CD4-positive, alpha-beta T cell (primary cell): ENCODE measurements around the gene NGRN. TPM values are rescaled to one million over a fixed set of nuclear protein-coding genes. Genes with fewer than 3 reads are reported as not detected.
A peak's percentile ranks its signal among the peaks of the same experiment; 100 is the strongest.

ENCODE experiments used
- ATAC-seq: fragments of 200-7000 bp; cut with Tn5 transposase; one replicate; pipeline ENCODE4 v1.10.0; 2022; ENCODE audit warnings: mild to moderate bottlenecking; ENCODE audit not compliant: poor library complexity
- CTCF ChIA-PET: fragments of 350-600 bp; sonication (Branson Sonifier 250); formaldehyde crosslinking; loops from one replicate; lab custom pipeline; 2021; ENCODE audit warnings: antibody characterized with exemption, inconsistent platforms; lab: Charles Lee
- POLR2A ChIA-PET: fragments of 350-600 bp; sonication (Branson Sonifier 250); formaldehyde crosslinking; loops from one replicate; lab custom pipeline; 2021; ENCODE audit warnings: antibody characterized with exemption, inconsistent platforms; lab: Charles Lee
- DNase-seq, 14 experiments: peaks; one replicate each; pipeline ENCODE4 v3.0.0-alpha.2; 2013 to 2020; ENCODE audit warnings: mixed read lengths in 2 of 14
- H3K27ac ChIP-seq, 2 donors: one replicate each; pipeline versions ENCODE4 v1.5.1 to v1.7.0; 2013; ENCODE audit warnings: low read length in 2 of 2, low read depth in 1 of 2, mild to moderate bottlenecking in 1 of 2
- H3K27me3 ChIP-seq, 2 experiments: 1 replicate in 1 of 2; 2 replicates in 1 of 2; pipeline versions ENCODE4 v1.6.1 to v1.7.0; 2013; ENCODE audit warnings: low read length in 2 of 2, control low read depth in 1 of 2, mild to moderate bottlenecking in 1 of 2, moderate library complexity in 1 of 2; ENCODE audit not compliant: insufficient read depth in 2 of 2, control insufficient read depth in 1 of 2
- H3K36me3 ChIP-seq: one replicate; pipeline ENCODE4 v1.6.1; 2013; ENCODE audit warnings: low read length, control low read depth; ENCODE audit not compliant: insufficient read depth
- H3K4me1 ChIP-seq: one replicate; pipeline ENCODE4 v1.6.1; 2013; ENCODE audit warnings: low read length, control low read depth; ENCODE audit not compliant: insufficient read depth
- H3K4me3 ChIP-seq: one replicate; pipeline ENCODE4 v1.5.1; 2013; ENCODE audit warnings: mild to moderate bottlenecking, low read length, moderate library complexity
- H3K9me3 ChIP-seq, 2 experiments: 1 replicate in 1 of 2; 2 replicates in 1 of 2; pipeline versions ENCODE4 v1.6.1 to v1.7.0; 2013; ENCODE audit warnings: low read length in 2 of 2, mild to moderate bottlenecking in 2 of 2, control low read depth in 1 of 2, moderate library complexity in 1 of 2; ENCODE audit not compliant: control insufficient read depth in 1 of 2, insufficient read depth in 1 of 2
- H3K27ac Mint-ChIP-seq: one replicate; pipeline ENCODE4 v1.8.0; 2020; ENCODE audit warnings: mixed read lengths
- H3K27me3 Mint-ChIP-seq: one replicate; pipeline ENCODE4 v1.8.0; 2021; ENCODE audit warnings: mixed read lengths
- H3K36me3 Mint-ChIP-seq: one replicate; pipeline ENCODE4 v1.8.0; 2021; ENCODE audit warnings: low read depth, mixed read lengths
- H3K4me1 Mint-ChIP-seq: one replicate; pipeline ENCODE4 v1.8.0; 2021; ENCODE audit warnings: low read depth, mixed read lengths
- H3K4me3 Mint-ChIP-seq: one replicate; pipeline ENCODE4 v1.8.0; 2020; ENCODE audit warnings: mild to moderate bottlenecking, mixed read lengths
- H3K9me3 Mint-ChIP-seq: one replicate; pipeline ENCODE4 v1.8.0; 2020; ENCODE audit warnings: mixed read lengths
- intact Hi-C, 2 experiments: fragments of 100-400 bp; cut with DNase I in 1 of 2; cut with micrococcal nuclease in 1 of 2; formaldehyde crosslinking; loops; one replicate each; pipeline versions ENCODE4 v1.15.1 to v1.9.0; 2023 to 2025; cut with DNase I, micrococcal nuclease
- total RNA-seq, 174 experiments: library from RNA in 2 of 174; stranded (reverse) in 2 of 174; gene quantifications; one replicate each; pipeline ENCODE4 v1.2.3 and lab custom pipeline; 2021 to 2026
- TF ChIP-seq, protein P1 (sequence below): fragments of 200-600 bp; IDR thresholded peaks from one replicate; pipeline ENCODE4 v1.8.0; 2022; ENCODE audit warnings: antibody characterized with exemption, mild to moderate bottlenecking

The NGRN gene
- total RNA-seq, 2 experiments from 2014 or later, result 55.7 to 58.4 TPM

DNA sequence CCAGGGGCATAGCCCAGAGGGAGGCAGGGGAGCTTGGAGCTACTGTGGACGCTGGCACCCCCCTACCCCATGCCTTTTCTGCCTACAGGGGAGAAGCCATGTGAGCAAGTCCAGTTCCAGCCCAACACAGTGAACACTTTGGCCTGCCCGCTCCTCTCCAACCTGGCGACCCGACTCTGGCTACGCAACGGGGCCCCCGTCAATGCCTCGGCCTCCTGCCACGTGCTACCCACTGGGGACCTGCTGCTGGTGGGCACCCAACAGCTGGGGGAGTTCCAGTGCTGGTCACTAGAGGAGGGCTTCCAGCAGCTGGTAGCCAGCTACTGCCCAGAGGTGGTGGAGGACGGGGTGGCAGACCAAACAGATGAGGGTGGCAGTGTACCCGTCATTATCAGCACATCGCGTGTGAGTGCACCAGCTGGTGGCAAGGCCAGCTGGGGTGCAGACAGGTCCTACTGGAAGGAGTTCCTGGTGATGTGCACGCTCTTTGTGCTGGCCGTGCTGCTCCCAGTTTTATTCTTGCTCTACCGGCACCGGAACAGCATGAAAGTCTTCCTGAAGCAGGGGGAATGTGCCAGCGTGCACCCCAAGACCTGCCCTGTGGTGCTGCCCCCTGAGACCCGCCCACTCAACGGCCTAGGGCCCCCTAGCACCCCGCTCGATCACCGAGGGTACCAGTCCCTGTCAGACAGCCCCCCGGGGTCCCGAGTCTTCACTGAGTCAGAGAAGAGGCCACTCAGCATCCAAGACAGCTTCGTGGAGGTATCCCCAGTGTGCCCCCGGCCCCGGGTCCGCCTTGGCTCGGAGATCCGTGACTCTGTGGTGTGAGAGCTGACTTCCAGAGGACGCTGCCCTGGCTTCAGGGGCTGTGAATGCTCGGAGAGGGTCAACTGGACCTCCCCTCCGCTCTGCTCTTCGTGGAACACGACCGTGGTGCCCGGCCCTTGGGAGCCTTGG, 37.4 kb upstream of the NGRN start:
- Mint-ChIP-seq H3K27me3 (no peaks in the 10 kb centered on the region), H3K36me3 (peaks cover 52% of the 10 kb centered on the region), H3K4me1 (peaks cover 44% of the 10 kb centered on the region), H3K27ac (peak overlapping the region; percentile 99), H3K9me3 (no peaks in the 10 kb centered on the region), H3K4me3 (no peak overlapping the region)
- H3K27me3 ChIP-seq, result no peaks in the 10 kb centered on the region
- TF ChIP-seq, protein P1, sequence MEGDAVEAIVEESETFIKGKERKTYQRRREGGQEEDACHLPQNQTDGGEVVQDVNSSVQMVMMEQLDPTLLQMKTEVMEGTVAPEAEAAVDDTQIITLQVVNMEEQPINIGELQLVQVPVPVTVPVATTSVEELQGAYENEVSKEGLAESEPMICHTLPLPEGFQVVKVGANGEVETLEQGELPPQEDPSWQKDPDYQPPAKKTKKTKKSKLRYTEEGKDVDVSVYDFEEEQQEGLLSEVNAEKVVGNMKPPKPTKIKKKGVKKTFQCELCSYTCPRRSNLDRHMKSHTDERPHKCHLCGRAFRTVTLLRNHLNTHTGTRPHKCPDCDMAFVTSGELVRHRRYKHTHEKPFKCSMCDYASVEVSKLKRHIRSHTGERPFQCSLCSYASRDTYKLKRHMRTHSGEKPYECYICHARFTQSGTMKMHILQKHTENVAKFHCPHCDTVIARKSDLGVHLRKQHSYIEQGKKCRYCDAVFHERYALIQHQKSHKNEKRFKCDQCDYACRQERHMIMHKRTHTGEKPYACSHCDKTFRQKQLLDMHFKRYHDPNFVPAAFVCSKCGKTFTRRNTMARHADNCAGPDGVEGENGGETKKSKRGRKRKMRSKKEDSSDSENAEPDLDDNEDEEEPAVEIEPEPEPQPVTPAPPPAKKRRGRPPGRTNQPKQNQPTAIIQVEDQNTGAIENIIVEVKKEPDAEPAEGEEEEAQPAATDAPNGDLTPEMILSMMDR, result no peak
- intact Hi-C loops, result no loop called here
- peaks cover 76% of the 10 kb centered on the region for H3K36me3 ChIP-seq
- peak overlapping the region in 1 of 2 donors; percentile 24 for H3K27ac ChIP-seq
- no peaks in the 10 kb centered on the region for H3K9me3 ChIP-seq
- peaks cover 52% of the 10 kb centered on the region for H3K4me1 ChIP-seq
- H3K4me3 ChIP-seq, result no peak overlapping the region
- ATAC-seq (no peak), DNase-seq (no peak)
- CTCF ChIA-PET, result no interaction called here
- POLR2A ChIA-PET, result interaction anchor here (1.0 kb wide), 1 partner anchor 174 kb away, joined by 3 read pairs; no protein-coding TSS in a partner anchor

DNA sequence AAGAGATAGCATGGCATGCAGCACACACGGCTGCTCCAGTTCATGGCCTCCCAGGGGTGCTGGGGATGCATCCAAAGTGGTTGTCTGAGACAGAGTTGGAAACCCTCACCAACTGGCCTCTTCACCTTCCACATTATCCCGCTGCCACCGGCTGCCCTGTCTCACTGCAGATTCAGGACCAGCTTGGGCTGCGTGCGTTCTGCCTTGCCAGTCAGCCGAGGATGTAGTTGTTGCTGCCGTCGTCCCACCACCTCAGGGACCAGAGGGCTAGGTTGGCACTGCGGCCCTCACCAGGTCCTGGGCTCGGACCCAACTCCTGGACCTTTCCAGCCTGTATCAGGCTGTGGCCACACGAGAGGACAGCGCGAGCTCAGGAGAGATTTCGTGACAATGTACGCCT, 36.5 kb upstream of the NGRN start:
- peaks cover 44% of the 10 kb centered on the region for H3K4me1 Mint-ChIP-seq
- intact Hi-C loops, result no loop called here
- TF ChIP-seq, protein P1, result no peak
- Histone ChIP-seq H3K4me3 (no peak overlapping the region), H3K27ac (peak overlapping the region in 1 of 2 donors; percentile 12), H3K9me3 (no peaks in the 10 kb centered on the region), H3K4me1 (peaks cover 56% of the 10 kb centered on the region), H3K27me3 (no peaks in the 10 kb centered on the region), H3K36me3 (peaks cover 67% of the 10 kb centered on the region)
- POLR2A ChIA-PET, result no interaction called here
- no peak for ATAC-seq
- peak overlapping the region; percentile 76 for H3K4me3 Mint-ChIP-seq
- H3K36me3 Mint-ChIP-seq, result peaks cover 52% of the 10 kb centered on the region
- H3K27ac Mint-ChIP-seq, result peak overlapping the region; percentile 99
- no peak for DNase-seq
- H3K27me3 Mint-ChIP-seq, result no peaks in the 10 kb centered on the region
- no peaks in the 10 kb centered on the region for H3K9me3 Mint-ChIP-seq
- CTCF ChIA-PET, result no interaction called here

DNA sequence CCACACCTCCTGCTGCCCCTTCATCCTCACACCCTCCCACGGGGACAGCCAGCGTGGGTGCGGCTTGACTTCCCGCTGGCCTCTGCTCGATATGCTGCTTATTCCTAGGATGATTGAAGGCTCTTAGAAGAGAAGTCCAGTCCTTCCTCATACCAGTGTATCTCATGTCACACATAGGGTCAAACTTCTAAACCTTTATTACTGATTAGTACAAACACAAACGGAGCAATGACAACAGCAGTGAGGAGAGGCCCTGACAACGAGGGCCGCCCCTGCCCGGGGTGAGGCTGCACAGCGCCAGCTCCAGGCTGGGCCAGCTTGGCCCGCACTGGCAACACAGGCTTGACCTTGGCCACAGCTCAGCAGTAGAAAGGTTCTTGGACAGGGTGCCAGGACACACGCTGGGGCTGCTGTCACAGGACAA, 35.4 kb upstream of the NGRN start:
- Histone ChIP-seq H3K9me3 (no peaks in the 10 kb centered on the region), H3K4me1 (peaks cover 65% of the 10 kb centered on the region), H3K27ac (peak overlapping the region; percentile 97 to 99), H3K36me3 (peaks cover 57% of the 10 kb centered on the region), H3K4me3 (peak overlapping the region; percentile 89), H3K27me3 (no peaks in the 10 kb centered on the region)
- H3K27ac Mint-ChIP-seq, result peak overlapping the region; percentile 99
- peaks cover 54% of the 10 kb centered on the region for H3K4me1 Mint-ChIP-seq
- CTCF ChIA-PET, result interaction anchor here (0.9 kb wide), 1 partner anchor 57 kb away, joined by 3 read pairs; no protein-coding TSS in a partner anchor
- H3K9me3 Mint-ChIP-seq, result no peaks in the 10 kb centered on the region
- ATAC-seq (no peak), DNase-seq (no peak)
- intact Hi-C loops, result loop anchor here (1.0 to 10.0 kb wide), 7 partner anchors 29 to 335 kb away; partner anchors contain the start of genes AP3S2 (in 1 of the 2), IDH2 (in 1 of the 2), IQGAP1 (in 1 of the 2) and NGRN (in 1 of the 2)
- H3K4me3 Mint-ChIP-seq, result peak overlapping the region; percentile 76
- TF ChIP-seq, protein P1, result no peak
- no peaks in the 10 kb centered on the region for H3K27me3 Mint-ChIP-seq
- peaks cover 59% of the 10 kb centered on the region for H3K36me3 Mint-ChIP-seq
- POLR2A ChIA-PET, result interaction anchor here (1.0 to 5.1 kb wide), 6 partner anchors 10 to 702 kb away, joined by 3 to 97 read pairs (median 13); partner anchors contain the start of genes HDDC3, SEMA4B and TTLL13
